ENCODE data around the gene PEAR1. TPM values are rescaled to one million over a fixed set of nuclear protein-coding genes. Genes with fewer than 3 reads are reported as not detected.

PEAR1 gene
- total RNA-seq, 2 experiments from 2014 or later, result not detected

DNA sequence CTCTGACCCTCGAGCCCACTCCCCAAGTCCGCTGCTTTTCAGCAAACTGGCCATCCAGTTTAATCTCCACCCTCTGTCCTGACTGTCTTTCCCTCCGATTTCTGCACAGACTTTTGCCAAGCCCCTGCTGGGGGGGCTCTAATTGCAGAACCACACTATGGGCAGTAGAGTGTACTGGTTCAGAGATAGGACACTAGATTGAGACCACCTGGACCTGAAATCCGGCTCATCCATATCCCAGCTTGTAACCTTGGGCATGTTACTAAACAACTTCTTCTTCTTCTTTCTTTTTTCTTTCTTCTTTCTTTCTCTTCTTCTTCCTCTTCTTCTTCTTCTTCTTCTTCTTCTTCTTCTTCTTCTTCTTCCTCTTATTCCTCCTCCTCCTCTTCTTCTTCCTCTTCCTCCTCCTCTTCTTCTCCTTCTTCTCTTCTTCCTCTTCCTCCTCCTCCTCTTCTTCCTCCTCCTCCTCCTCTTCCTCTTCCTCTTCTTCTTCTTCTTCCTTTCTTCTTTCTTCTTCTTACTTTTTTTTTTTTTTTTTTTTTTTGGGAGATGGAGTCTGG, 34.6 kb downstream of the PEAR1 start:
- ChIA-PET CTCF (ENCODE audit: unreplicated experiment) (no interaction called here), POLR2A (no interaction called here)
- H3K9me2 ChIP-seq (ENCODE audit: insufficient read depth, low read length), result no peaks in the 10 kb centered on the region
- no peak overlapping the region for H3K4me2 ChIP-seq (ENCODE audit: low read length)
- BruUV-seq (replicated peaks), result no TSS peak
- H4K20me1 ChIP-seq (ENCODE audit: insufficient read depth, low read length), result no peaks in the 10 kb centered on the region
- H3K4me3 ChIP-seq (ENCODE audit: low read depth, low read length, poor library complexity, severe bottlenecking), result no peak overlapping the region
- no peaks in the 10 kb centered on the region for H3K36me3 ChIP-seq (ENCODE audit: insufficient read depth, low read length)
- TF ChIP-seq EZH2phosphoT487 (IDR thresholded peaks at IDR 0.05; ENCODE audit: borderline replicate concordance, low read depth, low read length) (no peak), CTCF (conservative IDR thresholded peaks at IDR 0.05; ENCODE audit: low read length) (no peak)
- H3K79me2 ChIP-seq (ENCODE audit: insufficient read depth, low read depth, low read length), result no peaks in the 10 kb centered on the region
- H3K4me1 ChIP-seq (ENCODE audit: insufficient read depth, low read length, poor library complexity, severe bottlenecking), result no peaks in the 10 kb centered on the region
- no peak overlapping the region for H3K27ac ChIP-seq (ENCODE audit: low read depth, low read length, poor library complexity, severe bottlenecking)
- intact Hi-C loops (cut with micrococcal nuclease; ENCODE audit: unreplicated experiment), result no loop called here
- no peaks in the 10 kb centered on the region for H3K9me3 ChIP-seq (ENCODE audit: low read length)
- no peak for DNase-seq (ENCODE audit: low spot score)
- H2AFZ ChIP-seq (ENCODE audit: low read length), result no peak overlapping the region

- TF ChIP-seq CTCF (conservative IDR thresholded peaks at IDR 0.05; ENCODE audit: low read length) (no peak), EZH2phosphoT487 (IDR thresholded peaks at IDR 0.05; ENCODE audit: borderline replicate concordance, low read depth, low read length) (no peak)
- Histone ChIP-seq H3K4me3 (ENCODE audit: low read depth, low read length, poor library complexity, severe bottlenecking) (no peak overlapping the region), H3K4me2 (ENCODE audit: low read length) (no peak overlapping the region), H3K79me2 (ENCODE audit: insufficient read depth, low read depth, low read length) (no peaks in the 10 kb centered on the region), H3K27ac (ENCODE audit: low read depth, low read length, poor library complexity, severe bottlenecking) (no peak overlapping the region), H4K20me1 (ENCODE audit: insufficient read depth, low read length) (no peaks in the 10 kb centered on the region), H2AFZ (ENCODE audit: low read length) (no peak overlapping the region), H3K36me3 (ENCODE audit: insufficient read depth, low read length) (no peaks in the 10 kb centered on the region), H3K9me2 (ENCODE audit: insufficient read depth, low read length) (no peaks in the 10 kb centered on the region), H3K4me1 (ENCODE audit: insufficient read depth, low read length, poor library complexity, severe bottlenecking) (no peaks in the 10 kb centered on the region), H3K9me3 (ENCODE audit: low read length) (no peaks in the 10 kb centered on the region)
- DNase-seq (ENCODE audit: low spot score), result no peak
- POLR2A ChIA-PET, result no interaction called here
- BruUV-seq (replicated peaks), result no TSS peak
- intact Hi-C loops (cut with micrococcal nuclease; ENCODE audit: unreplicated experiment), result no loop called here
- CTCF ChIA-PET (ENCODE audit: unreplicated experiment), result no interaction called here
Observed at GRCh38 chr1:156929596-156930238, 36.2 kb downstream of the PEAR1 start.

- no peak overlapping the region for H3K4me2 ChIP-seq (ENCODE audit: low read length)
- H3K27ac ChIP-seq (ENCODE audit: low read depth, low read length, poor library complexity, severe bottlenecking), result no peak overlapping the region
- CTCF ChIA-PET (ENCODE audit: unreplicated experiment), result no interaction called here
- H4K20me1 ChIP-seq (ENCODE audit: insufficient read depth, low read length), result no peaks in the 10 kb centered on the region
- H3K36me3 ChIP-seq (ENCODE audit: insufficient read depth, low read length), result no peaks in the 10 kb centered on the region
- H3K9me3 ChIP-seq (ENCODE audit: low read length), result no peaks in the 10 kb centered on the region
- H3K4me1 ChIP-seq (ENCODE audit: insufficient read depth, low read length, poor library complexity, severe bottlenecking), result no peaks in the 10 kb centered on the region
- no peak for TF ChIP-seq CTCF (conservative IDR thresholded peaks at IDR 0.05; ENCODE audit: low read length)
- TF ChIP-seq EZH2phosphoT487 (IDR thresholded peaks at IDR 0.05; ENCODE audit: borderline replicate concordance, low read depth, low read length), result no peak
- no peak for DNase-seq (ENCODE audit: low spot score)
- no peaks in the 10 kb centered on the region for H3K9me2 ChIP-seq (ENCODE audit: insufficient read depth, low read length)
- no peaks in the 10 kb centered on the region for H3K79me2 ChIP-seq (ENCODE audit: insufficient read depth, low read depth, low read length)
- POLR2A ChIA-PET, result no interaction called here
- intact Hi-C loops (cut with micrococcal nuclease; ENCODE audit: unreplicated experiment), result no loop called here
- no TSS peak for BruUV-seq (replicated peaks)
- H3K4me3 ChIP-seq (ENCODE audit: low read depth, low read length, poor library complexity, severe bottlenecking), result no peak overlapping the region
- H2AFZ ChIP-seq (ENCODE audit: low read length), result no peak overlapping the region
Observed at GRCh38 chr1:156930483-156930882, 37.0 kb downstream of the PEAR1 start.
